HepG2 (cell line): ENCODE measurements around the gene CLBA1.
"Not testable (repeated sequence)": the region's sequence is repeated elsewhere in the genome, so short reads cannot be mapped to it uniquely, and the experiment has no call there.

Source experiments
- CTCF ChIP-seq: sonication (generic); formaldehyde crosslinking; IDR thresholded peaks from 2 replicates; pipeline ENCODE4 v1.5.0; 2020; ENCODE audit warnings: mild to moderate bottlenecking, missing genetic modification reagents, moderate library complexity
- HOMEZ ChIP-seq: IDR thresholded peaks from 2 replicates; pipeline ENCODE4 v1.6.1; 2016; ENCODE audit warnings: low read depth
- ZNF121 ChIP-seq: sonication (generic); formaldehyde crosslinking; IDR thresholded peaks from 2 replicates; pipeline ENCODE4 v1.5.0; 2020; ENCODE audit warnings: mild to moderate bottlenecking, missing genetic modification reagents

- not testable (repeated sequence) for TF ChIP-seq ZNF121 (CRISPR knock-in tag); HOMEZ; CTCF (CRISPR knock-in tag)
These were observed 34.9 kb upstream of the CLBA1 start for GRCh38 chr14:104950701-104951100.
